HL-60 (cell line): ENCODE results near the gene CDPF1.

ENCODE experiments used
- DNase-seq, 2 experiments: peaks; one replicate each; pipeline ENCODE4 v3.0.0-alpha.2; 2010 to 2020; ENCODE audit warnings: low read depth in 1 of 2, low spot score in 1 of 2
- H3K27ac ChIP-seq: fragments of 250-450 bp; sonication (Bioruptor Pico); replicated peaks from 2 replicates; pipeline ENCODE4 v1.5.1; 2020; ENCODE audit warnings: mild to moderate bottlenecking, moderate library complexity
- H3K27me3 ChIP-seq: fragments of 250-450 bp; sonication (Bioruptor Pico); 2 replicates; pipeline ENCODE4 v1.5.1; 2021; ENCODE audit warnings: mild to moderate bottlenecking, moderate library complexity; ENCODE audit not compliant: insufficient read depth, poor library complexity, severe bottlenecking
- H3K4me3 ChIP-seq: replicated peaks from 2 replicates; pipeline ENCODE4 v1.5.1; 2011; ENCODE audit warnings: mild to moderate bottlenecking, control low read depth, low read length; ENCODE audit not compliant: insufficient read depth
- GABPA ChIP-seq: IDR thresholded peaks from 2 replicates; pipeline ENCODE4 v1.6.1; 2012; ENCODE audit warnings: low read depth
- POLR2AphosphoS5 ChIP-seq: IDR thresholded peaks from 2 replicates; pipeline ENCODE4 v1.6.1; 2012; ENCODE audit warnings: low read depth
- SPI1 ChIP-seq: IDR thresholded peaks from 2 replicates; pipeline ENCODE4 v1.6.1; 2012; ENCODE audit warnings: low read depth, mild to moderate bottlenecking, borderline replicate concordance
- TF ChIP-seq, protein P1 (sequence below): IDR thresholded peaks from one replicate; pipeline ENCODE4 v1.5.1; 2011; ENCODE audit warnings: low read length, control low read depth, inconsistent platforms; ENCODE audit not compliant: insufficient read depth
- TF ChIP-seq, protein P2 (sequence below): IDR thresholded peaks from 2 replicates; pipeline ENCODE4 v1.6.1; 2012; ENCODE audit warnings: low read depth; ENCODE audit not compliant: insufficient replicate concordance

The CDPF1 gene

DNA sequence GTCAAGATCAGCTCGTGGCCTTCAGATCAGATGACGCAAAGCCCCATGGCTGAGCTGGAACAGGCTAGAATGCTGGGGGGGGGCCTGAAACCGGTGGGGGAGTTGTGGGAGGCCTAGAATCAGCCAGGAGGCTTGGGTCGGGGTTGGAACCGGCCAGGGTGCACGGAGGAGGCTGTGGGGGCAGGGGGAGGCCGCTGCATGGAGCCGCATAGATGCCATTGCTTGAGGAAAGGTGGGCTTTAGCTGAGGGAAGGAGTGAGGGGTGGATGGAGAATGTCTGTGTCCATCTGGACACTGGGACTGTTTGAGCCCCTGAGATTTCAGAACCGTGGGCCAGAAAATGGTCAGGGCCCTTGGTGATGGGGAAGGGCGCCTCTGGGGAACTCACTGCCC, 25.2 kb downstream of the CDPF1 start:
- Histone ChIP-seq H3K4me3 (no peak overlapping the region), H3K27me3 (no peaks in the 10 kb centered on the region), H3K27ac (no peak overlapping the region)
- TF ChIP-seq, protein P1, sequence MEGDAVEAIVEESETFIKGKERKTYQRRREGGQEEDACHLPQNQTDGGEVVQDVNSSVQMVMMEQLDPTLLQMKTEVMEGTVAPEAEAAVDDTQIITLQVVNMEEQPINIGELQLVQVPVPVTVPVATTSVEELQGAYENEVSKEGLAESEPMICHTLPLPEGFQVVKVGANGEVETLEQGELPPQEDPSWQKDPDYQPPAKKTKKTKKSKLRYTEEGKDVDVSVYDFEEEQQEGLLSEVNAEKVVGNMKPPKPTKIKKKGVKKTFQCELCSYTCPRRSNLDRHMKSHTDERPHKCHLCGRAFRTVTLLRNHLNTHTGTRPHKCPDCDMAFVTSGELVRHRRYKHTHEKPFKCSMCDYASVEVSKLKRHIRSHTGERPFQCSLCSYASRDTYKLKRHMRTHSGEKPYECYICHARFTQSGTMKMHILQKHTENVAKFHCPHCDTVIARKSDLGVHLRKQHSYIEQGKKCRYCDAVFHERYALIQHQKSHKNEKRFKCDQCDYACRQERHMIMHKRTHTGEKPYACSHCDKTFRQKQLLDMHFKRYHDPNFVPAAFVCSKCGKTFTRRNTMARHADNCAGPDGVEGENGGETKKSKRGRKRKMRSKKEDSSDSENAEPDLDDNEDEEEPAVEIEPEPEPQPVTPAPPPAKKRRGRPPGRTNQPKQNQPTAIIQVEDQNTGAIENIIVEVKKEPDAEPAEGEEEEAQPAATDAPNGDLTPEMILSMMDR: no peak
- no peak for TF ChIP-seq SPI1
- TF ChIP-seq POLR2AphosphoS5: no peak
- TF ChIP-seq, protein P2, sequence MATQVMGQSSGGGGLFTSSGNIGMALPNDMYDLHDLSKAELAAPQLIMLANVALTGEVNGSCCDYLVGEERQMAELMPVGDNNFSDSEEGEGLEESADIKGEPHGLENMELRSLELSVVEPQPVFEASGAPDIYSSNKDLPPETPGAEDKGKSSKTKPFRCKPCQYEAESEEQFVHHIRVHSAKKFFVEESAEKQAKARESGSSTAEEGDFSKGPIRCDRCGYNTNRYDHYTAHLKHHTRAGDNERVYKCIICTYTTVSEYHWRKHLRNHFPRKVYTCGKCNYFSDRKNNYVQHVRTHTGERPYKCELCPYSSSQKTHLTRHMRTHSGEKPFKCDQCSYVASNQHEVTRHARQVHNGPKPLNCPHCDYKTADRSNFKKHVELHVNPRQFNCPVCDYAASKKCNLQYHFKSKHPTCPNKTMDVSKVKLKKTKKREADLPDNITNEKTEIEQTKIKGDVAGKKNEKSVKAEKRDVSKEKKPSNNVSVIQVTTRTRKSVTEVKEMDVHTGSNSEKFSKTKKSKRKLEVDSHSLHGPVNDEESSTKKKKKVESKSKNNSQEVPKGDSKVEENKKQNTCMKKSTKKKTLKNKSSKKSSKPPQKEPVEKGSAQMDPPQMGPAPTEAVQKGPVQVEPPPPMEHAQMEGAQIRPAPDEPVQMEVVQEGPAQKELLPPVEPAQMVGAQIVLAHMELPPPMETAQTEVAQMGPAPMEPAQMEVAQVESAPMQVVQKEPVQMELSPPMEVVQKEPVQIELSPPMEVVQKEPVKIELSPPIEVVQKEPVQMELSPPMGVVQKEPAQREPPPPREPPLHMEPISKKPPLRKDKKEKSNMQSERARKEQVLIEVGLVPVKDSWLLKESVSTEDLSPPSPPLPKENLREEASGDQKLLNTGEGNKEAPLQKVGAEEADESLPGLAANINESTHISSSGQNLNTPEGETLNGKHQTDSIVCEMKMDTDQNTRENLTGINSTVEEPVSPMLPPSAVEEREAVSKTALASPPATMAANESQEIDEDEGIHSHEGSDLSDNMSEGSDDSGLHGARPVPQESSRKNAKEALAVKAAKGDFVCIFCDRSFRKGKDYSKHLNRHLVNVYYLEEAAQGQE: no peak
- no peak for TF ChIP-seq GABPA
- no peak for DNase-seq

DNA sequence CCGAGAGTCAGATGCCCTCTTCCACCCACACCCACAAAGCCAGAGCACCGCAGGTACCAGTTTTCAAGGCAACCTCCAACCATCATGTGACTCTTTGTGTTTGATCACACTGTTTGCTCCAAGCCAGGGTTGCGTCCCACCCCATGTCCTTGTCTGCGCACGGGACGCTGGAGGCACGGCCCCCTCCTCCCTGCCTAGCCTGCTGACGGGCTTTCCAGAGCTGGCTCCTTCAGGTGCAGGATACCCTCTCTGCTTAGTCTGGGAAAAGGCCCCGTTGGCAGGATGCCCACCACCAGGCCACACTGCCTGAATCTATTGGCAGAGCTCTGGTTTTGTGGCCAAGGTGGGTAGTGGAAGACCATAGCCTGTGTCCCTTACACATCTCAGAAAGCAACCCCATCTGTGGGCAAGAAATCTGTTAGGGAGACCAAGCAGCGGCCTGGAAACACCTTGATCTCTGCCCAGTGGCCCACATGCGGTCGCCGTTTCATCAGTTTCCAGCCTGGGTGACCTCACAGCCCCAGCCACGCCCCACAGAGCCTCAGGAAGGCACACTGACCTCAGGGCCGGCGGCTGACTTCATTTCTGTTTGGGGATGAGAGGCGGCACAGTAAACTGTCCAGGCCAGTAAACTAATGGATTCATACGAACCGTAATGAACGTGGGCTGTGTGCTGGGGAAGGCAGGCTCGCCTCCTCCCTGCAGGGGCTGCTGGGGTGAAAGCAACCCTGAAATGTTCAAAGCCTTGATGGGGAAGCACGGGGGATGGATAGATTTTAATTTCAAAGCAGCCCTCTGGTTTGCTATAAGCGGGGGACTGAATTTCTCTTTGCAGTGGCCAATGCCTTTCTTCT, 25.8 kb downstream of the CDPF1 start:
- Histone ChIP-seq H3K4me3 (no peak overlapping the region), H3K27me3 (no peaks in the 10 kb centered on the region), H3K27ac (no peak overlapping the region)
- no peak for TF ChIP-seq SPI1
- TF ChIP-seq POLR2AphosphoS5: no peak
- no peak for TF ChIP-seq GABPA
- TF ChIP-seq, protein P1: no peak
- TF ChIP-seq, protein P2: no peak
- DNase-seq: no peak

- H3K4me3 ChIP-seq: no peak overlapping the region
- H3K27me3 ChIP-seq: no peaks in the 10 kb centered on the region
- TF ChIP-seq POLR2AphosphoS5 (no peak), GABPA (no peak), SPI1 (no peak)
- TF ChIP-seq, protein P2: no peak
- TF ChIP-seq, protein P1: no peak
- DNase-seq: no peak
- H3K27ac ChIP-seq: no peak overlapping the region
Measured at GRCh38 chr22:46220921-46221320, 29.2 kb downstream of the CDPF1 start.
